Upper lobe of right lung (tissue), 1 donor: Measurements from ENCODE around the gene DOCK1. TPM values are rescaled to one million over a fixed set of nuclear protein-coding genes. Genes with fewer than 3 reads are reported as not detected.

ENCODE experiments used
- ATAC-seq: fragments of 200-7000 bp; cut with Tn5 transposase; one replicate; pipeline ENCODE4 v1.9.1; 2020; ENCODE audit warnings: mild to moderate bottlenecking, moderate library complexity
- DNase-seq: peaks from one replicate; pipeline ENCODE4 v3.0.0-alpha.2; 2020
- H3K27ac ChIP-seq: fragments of 200-600 bp; one replicate; pipeline ENCODE4 v1.8.0; 2022
- H3K27me3 ChIP-seq: fragments of 200-600 bp; one replicate; pipeline ENCODE4 v1.8.0; 2022; ENCODE audit warnings: mild to moderate bottlenecking
- H3K36me3 ChIP-seq: fragments of 200-600 bp; one replicate; pipeline ENCODE4 v1.8.0; 2022
- H3K4me1 ChIP-seq: fragments of 200-600 bp; one replicate; pipeline ENCODE4 v1.8.0; 2022
- H3K4me3 ChIP-seq: fragments of 200-600 bp; one replicate; pipeline ENCODE4 v1.8.0; 2022; ENCODE audit warnings: mild to moderate bottlenecking
- H3K9me3 ChIP-seq: fragments of 200-600 bp; one replicate; pipeline ENCODE4 v1.8.0; 2022
- CTCF ChIP-seq: fragments of 200-600 bp; IDR thresholded peaks from one replicate; pipeline ENCODE4 v1.8.0; 2022; ENCODE audit warnings: antibody characterized with exemption
- intact Hi-C: fragments of 100-400 bp; cut with DNase I; formaldehyde crosslinking; loops from one replicate; pipeline ENCODE4 v1.11.0; 2022
- total RNA-seq: library from RNA; stranded (reverse); fragmentation: NEBNext Ultra II Directional; extraction: Animal tissue kit (Norgen Biotek cat#: 25700); gene quantifications from one replicate; pipeline ENCODE4 v1.2.1, GENCODE V29; 2021
- donor health status: DM: no; HTN: yes; CAD: no; lungs with severe emphysema.

Gene DOCK1
- total RNA-seq, 1 donor from 2014 or later, result 46.4 TPM

DNA sequence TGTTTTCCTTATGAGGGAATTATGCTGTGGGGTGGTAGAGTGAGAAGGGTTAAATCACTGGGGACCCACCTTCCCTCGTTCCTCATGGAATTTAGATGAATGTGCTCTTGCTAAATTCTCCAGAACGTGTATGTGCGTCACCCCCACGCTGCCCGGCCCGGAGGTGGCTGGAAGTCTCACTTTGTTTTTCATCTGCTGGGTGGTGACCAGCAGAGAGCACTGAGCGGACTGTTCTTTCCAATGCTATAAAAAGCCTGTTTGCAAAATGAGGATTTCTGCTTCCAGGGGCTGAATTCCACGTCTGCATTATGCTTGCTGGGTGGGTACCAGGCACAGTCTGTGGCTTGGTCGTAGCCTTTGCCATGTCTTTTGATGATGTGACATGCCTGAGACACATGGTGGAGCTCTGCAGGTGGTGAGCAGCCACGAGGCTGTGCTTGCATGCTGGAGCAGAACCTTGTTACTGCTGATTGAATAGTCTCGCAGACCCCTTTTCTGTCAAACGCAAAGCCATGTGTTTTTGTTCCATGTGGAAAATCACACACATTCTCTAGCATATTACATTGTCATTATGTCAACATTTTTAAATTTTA lies 323.1 kb downstream of the DOCK1 start:
- ATAC-seq, result no peak
- DNase-seq, result no peak
- no peak overlapping the region for H3K27ac ChIP-seq

DNA sequence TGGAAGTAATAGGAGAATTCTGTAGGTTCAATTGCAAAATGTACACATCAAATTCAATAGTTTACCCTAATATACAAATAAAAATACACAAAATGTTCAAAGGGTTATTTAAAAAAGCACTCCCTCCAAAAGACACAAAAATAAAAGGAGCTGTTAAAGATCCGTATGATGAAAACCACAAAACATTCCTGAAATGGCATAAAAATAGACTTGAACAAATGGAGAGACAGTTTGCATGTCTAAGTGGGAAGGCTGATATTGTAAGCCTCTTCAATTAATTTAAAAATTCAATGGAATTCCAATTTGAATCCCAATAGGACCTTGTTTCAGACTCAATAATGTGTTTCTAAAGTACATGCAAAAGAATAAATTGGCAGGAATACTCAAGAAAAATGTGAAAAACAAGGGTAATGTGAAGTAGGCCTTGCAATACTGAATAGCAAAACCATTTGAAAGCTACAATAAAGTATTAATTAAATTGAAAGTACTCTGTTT lies 329.1 kb downstream of the DOCK1 start:
- no peak for ATAC-seq
- no peaks in the 10 kb centered on the region for H3K4me1 ChIP-seq
- intact Hi-C loops, result no loop called here
- H3K4me3 ChIP-seq, result no peak overlapping the region
- no peaks in the 10 kb centered on the region for H3K27me3 ChIP-seq
- no peak overlapping the region for H3K27ac ChIP-seq
- H3K9me3 ChIP-seq, result no peaks in the 10 kb centered on the region
- no peaks in the 10 kb centered on the region for H3K36me3 ChIP-seq
- DNase-seq, result no peak
- TF ChIP-seq CTCF, result no peak

More for the DNA sequence above, 323.1 kb downstream of the DOCK1 start:
- H3K36me3 ChIP-seq, result no peaks in the 10 kb centered on the region
- H3K4me3 ChIP-seq, result no peak overlapping the region
- H3K9me3 ChIP-seq, result no peaks in the 10 kb centered on the region
- no peaks in the 10 kb centered on the region for H3K27me3 ChIP-seq
- TF ChIP-seq CTCF, result no peak
- no peaks in the 10 kb centered on the region for H3K4me1 ChIP-seq
- intact Hi-C loops, result no loop called here

DNA sequence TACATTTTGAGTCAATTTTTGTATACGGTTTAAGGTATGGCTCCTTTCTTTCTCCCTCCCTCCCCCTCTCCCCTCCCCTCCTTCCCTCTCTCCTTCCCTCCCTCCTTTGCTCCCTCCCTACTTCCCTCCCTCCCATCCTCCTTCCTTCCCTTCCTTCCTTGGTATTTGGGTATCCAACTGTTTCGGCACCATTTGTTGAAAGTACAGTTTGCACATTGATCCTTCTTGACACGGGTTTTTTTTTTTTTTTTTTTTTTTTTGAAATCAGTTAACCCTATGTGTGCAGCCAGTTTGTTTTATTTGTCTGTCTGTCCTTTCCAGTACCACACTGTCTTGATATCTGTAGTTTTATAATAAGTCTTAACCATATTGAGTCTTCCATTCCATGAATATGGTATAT lies 331.0 kb downstream of the DOCK1 start:
- no peak overlapping the region for H3K4me3 ChIP-seq
- H3K4me1 ChIP-seq, result no peaks in the 10 kb centered on the region
- H3K27me3 ChIP-seq, result no peaks in the 10 kb centered on the region
- H3K9me3 ChIP-seq, result no peaks in the 10 kb centered on the region
- ATAC-seq (no peak), DNase-seq (no peak)
- no peaks in the 10 kb centered on the region for H3K36me3 ChIP-seq
- intact Hi-C loops, result no loop called here
- no peak overlapping the region for H3K27ac ChIP-seq
- no peak for TF ChIP-seq CTCF

- Histone ChIP-seq H3K27me3 (no peaks in the 10 kb centered on the region), H3K36me3 (peaks cover 2% of the 10 kb centered on the region), H3K27ac (no peak overlapping the region), H3K9me3 (no peaks in the 10 kb centered on the region), H3K4me3 (no peak overlapping the region), H3K4me1 (no peaks in the 10 kb centered on the region)
- intact Hi-C loops, result no loop called here
- DNase-seq (no peak), ATAC-seq (no peak)
- TF ChIP-seq CTCF, result no peak
Measured at GRCh38 chr10:127242914-127243313, 337.7 kb downstream of the DOCK1 start.

DNA sequence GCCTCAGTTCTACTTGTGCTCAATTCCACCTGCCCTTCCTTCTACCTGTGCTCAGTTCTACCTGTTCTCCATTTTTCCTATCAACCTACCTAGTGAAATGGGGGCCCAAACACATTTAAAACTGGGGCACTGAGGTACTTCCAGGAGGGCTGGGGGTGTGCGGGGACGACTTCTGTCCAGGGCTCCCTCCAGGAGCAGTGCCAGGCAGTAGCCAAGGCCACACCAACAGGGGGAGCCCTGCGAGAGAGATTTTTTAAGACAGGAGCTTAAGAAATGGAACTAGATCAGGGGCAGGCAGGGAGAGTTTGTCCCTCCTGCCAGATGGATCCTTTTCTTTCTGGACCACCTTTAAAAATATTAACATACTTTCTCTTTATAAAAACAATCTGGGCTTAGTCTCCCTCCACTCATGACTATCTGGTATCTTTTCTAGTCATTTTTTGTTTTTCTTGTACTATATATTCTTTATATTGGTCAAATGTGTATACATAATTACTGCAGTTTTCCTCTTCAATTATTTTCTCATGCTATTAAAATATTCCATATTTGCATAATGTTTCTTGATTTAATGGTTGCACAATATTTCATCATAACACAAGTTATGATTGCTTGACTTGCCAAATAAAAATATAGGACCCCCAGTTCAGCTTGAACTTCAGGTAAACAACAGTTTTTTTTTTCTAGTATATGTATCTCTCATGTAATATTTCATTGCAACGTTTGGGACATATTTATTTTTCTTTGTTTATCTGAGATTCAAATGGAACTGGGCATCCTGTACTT lies 338.5 kb downstream of the DOCK1 start:
- Histone ChIP-seq H3K36me3 (peaks cover 10% of the 10 kb centered on the region), H3K9me3 (no peaks in the 10 kb centered on the region), H3K27ac (no peak overlapping the region), H3K4me3 (no peak overlapping the region), H3K4me1 (no peaks in the 10 kb centered on the region), H3K27me3 (no peaks in the 10 kb centered on the region)
- no peak for DNase-seq
- intact Hi-C loops, result no loop called here
- peak; percentile 57 for TF ChIP-seq CTCF
- peak; percentile 83 for ATAC-seq
